ENCODE results near the gene GOLGA8M.
A peak's percentile ranks its signal among the peaks of the same experiment; 100 is the strongest.
"Not testable (repeated sequence)": the region's sequence is repeated elsewhere in the genome, so short reads cannot be mapped to it uniquely, and the experiment has no call there.

The GOLGA8M gene

GRCh38 chr15:28655329-28656017, 56.7 kb downstream of the GOLGA8M start:
- POLR2A ChIA-PET: not testable (repeated sequence)

GRCh38 chr15:28654194-28654593, 58.0 kb downstream of the GOLGA8M start:
- H3K4me3 ChIP-seq (ENCODE audit: low read depth, low read length); POLR2A ChIA-PET; H3K36me3 ChIP-seq (ENCODE audit: control insufficient read depth in 2 of 2, insufficient read depth in 1 of 2, low read length in 2 of 2); H3K9me3 ChIP-seq (ENCODE audit: control insufficient read depth, insufficient read depth, low read depth, low read length); H3K4me1 ChIP-seq (ENCODE audit: control insufficient read depth, insufficient read depth, low read length); H3K27ac ChIP-seq (ENCODE audit: extremely low read depth, low read depth, low read length); CTCF ChIA-PET: not testable (repeated sequence)

More at GRCh38 chr15:28655329-28656017, 56.7 kb downstream of the GOLGA8M start:
- H3K27ac ChIP-seq (ENCODE audit: extremely low read depth, low read depth, low read length); H3K4me1 ChIP-seq (ENCODE audit: control insufficient read depth, insufficient read depth, low read length); H3K9me3 ChIP-seq (ENCODE audit: control insufficient read depth, insufficient read depth, low read depth, low read length); H3K4me3 ChIP-seq (ENCODE audit: low read depth, low read length); H3K36me3 ChIP-seq (ENCODE audit: control insufficient read depth in 2 of 2, insufficient read depth in 1 of 2, low read length in 2 of 2); CTCF ChIA-PET: not testable (repeated sequence)

GRCh38 chr15:28652538-28652937, 59.7 kb downstream of the GOLGA8M start:
- CTCF ChIA-PET; POLR2A ChIA-PET; H3K9me3 ChIP-seq (ENCODE audit: control insufficient read depth, insufficient read depth, low read depth, low read length); H3K4me1 ChIP-seq (ENCODE audit: control insufficient read depth, insufficient read depth, low read length); H3K36me3 ChIP-seq (ENCODE audit: control insufficient read depth in 2 of 2, insufficient read depth in 1 of 2, low read length in 2 of 2); H3K4me3 ChIP-seq (ENCODE audit: low read depth, low read length); H3K27ac ChIP-seq (ENCODE audit: extremely low read depth, low read depth, low read length): not testable (repeated sequence)
- peak; percentile 90 for TF ChIP-seq EGR2 (tag by site-specific recombination; IDR thresholded peaks at IDR 0.05; ENCODE audit: low read depth)
- peak; percentile 91 for TF ChIP-seq ZFHX2 (tag by site-specific recombination; conservative IDR thresholded peaks at IDR 0.05)
